Glomerular visceral epithelial cell (primary cell): ENCODE measurements around the gene ADAM30.
"Not testable (repeated sequence)": the region's sequence is repeated elsewhere in the genome, so short reads cannot be mapped to it uniquely, and the experiment has no call there.

Source experiments
- DNase-seq: peaks from one replicate; pipeline ENCODE4 v3.0.0-alpha.2; 2016; ENCODE audit errors: extremely low spot score

ADAM30 gene

GRCh38 chr1:119873135-119874015 is 22.9 kb downstream of the ADAM30 start:
- DNase-seq: peak; percentile 72

DNA sequence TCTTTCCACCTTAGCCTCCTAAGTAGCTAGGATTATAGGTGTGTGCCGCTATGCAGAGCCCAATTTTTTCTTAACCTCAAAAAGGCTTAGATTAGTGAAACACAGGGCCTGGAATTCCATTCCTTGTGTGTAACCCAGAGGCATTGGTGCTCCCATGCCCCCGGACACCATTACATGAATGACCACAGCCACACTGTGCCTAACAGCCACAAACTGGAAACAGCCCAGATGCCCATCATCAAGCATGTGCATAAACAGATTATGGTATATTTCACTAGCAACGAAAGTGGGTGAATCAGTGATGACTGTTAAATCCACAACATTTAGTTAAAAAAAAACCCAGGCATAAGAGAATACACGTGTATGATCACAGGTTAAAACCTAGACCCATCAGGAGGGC is 24.4 kb downstream of the ADAM30 start:
- peak; percentile 72 for DNase-seq

- DNase-seq: peak; percentile 81
Measured at GRCh38 chr1:119870917-119871596, 25.3 kb downstream of the ADAM30 start.

DNA sequence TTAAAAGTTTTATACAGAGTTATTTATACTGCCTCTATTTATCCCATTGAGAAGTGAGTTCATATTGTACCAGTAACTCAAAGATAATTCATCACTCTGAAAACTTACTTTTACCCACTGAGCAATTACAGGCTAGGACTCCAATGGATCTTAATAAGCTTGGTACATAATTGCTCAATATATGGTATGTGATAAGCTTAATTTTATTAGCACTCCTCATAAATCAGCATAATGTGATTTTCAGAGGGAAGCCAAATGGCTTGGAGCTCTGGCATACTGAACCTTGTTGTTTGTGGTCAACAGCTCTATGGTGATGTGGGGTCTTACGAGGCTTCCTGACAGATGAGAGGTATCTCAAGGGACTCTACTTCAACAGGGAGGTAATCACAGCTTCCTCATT is 26.3 kb downstream of the ADAM30 start:
- no peak for DNase-seq

- DNase-seq: no peak
Measured at GRCh38 chr1:119868176-119868575, 28.1 kb downstream of the ADAM30 start.

- no peak for DNase-seq
Measured at GRCh38 chr1:119866451-119866850, 29.9 kb downstream of the ADAM30 start.

DNA sequence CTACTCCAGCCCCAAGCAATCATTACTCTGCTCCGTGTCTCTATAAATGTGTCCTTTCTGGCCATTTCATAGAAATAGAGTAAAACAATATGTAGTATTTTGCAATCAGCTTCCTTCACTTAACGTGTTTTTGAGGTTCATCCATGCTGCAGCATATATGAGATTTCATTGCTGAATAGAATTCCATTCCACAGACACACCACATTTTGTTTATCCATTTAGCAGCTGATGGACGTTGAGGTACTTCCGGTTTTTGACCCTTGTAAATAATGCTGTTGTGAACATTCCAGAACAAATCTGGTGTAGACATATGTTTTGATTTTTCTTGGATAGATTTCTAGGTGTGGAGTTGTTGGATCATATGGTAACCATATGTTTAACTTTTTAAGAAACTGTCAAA is 30.7 kb downstream of the ADAM30 start:
- no peak for DNase-seq

GRCh38 chr1:119862276-119862675 is 34.0 kb downstream of the ADAM30 start:
- DNase-seq: no peak

GRCh38 chr1:119861547-119861946 is 34.8 kb downstream of the ADAM30 start:
- no peak for DNase-seq

GRCh38 chr1:119859647-119860046 is 36.7 kb downstream of the ADAM30 start:
- DNase-seq: peak; percentile 39

GRCh38 chr1:119858556-119859214 is 37.6 kb downstream of the ADAM30 start:
- not testable (repeated sequence) for DNase-seq

DNA sequence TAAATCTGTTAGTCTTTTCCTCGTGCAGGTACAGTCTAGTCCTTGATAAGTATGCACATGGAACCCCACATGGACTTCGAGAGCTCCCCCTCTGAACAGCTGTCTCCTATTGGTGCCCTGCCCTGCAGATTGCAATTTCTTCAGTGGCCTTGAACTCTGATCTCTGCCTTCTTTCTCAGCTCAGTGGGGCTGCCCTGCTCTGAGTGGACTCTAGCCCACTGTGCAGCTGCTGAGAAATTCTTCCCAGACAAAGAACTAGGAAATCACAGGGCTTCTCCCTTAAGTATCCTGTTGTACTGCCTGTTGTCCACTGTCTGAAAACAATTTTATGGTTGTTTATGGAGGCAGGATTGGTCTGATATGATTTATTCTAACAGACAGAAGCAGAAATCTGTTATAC is 38.2 kb downstream of the ADAM30 start:
- no peak for DNase-seq

GRCh38 chr1:119853155-119853554 is 43.2 kb downstream of the ADAM30 start:
- no peak for DNase-seq

DNA sequence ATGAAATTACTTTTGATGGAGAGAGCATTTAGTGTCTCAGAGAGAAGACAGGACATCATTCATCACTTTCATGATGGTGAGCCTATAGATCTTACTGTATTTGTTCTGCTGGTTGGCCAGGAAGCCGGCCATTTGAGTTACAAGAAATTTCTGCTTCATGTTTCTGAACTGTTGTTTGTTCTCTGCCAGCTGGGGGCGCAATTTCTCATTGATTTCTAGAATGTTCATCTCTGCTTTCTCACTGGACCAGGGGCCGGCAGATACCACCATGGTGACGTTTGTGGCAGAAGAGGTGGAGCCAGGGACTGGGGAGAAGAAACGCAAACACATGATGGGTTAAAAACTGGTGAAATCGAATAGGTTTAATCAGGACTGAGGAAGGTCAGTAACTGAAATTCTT is 52.1 kb downstream of the ADAM30 start:
- DNase-seq: not testable (repeated sequence)
